HG03457 (cell line): ENCODE data around the gene PRDM16.
"Not testable (repeated sequence)": the region's sequence is repeated elsewhere in the genome, so short reads cannot be mapped to it uniquely, and the experiment has no call there.

Source experiments
- ATAC-seq: cut with Tn5 transposase; IDR thresholded peaks from one replicate; pipeline ENCODE4 v1.9.1; 2021; ENCODE audit warnings: moderate number of reproducible peaks; ENCODE audit not compliant: unreplicated experiment

The PRDM16 gene

GRCh38 chr1:3237570-3237969 is 168.6 kb downstream of the PRDM16 start:
- no peak for ATAC-seq

DNA sequence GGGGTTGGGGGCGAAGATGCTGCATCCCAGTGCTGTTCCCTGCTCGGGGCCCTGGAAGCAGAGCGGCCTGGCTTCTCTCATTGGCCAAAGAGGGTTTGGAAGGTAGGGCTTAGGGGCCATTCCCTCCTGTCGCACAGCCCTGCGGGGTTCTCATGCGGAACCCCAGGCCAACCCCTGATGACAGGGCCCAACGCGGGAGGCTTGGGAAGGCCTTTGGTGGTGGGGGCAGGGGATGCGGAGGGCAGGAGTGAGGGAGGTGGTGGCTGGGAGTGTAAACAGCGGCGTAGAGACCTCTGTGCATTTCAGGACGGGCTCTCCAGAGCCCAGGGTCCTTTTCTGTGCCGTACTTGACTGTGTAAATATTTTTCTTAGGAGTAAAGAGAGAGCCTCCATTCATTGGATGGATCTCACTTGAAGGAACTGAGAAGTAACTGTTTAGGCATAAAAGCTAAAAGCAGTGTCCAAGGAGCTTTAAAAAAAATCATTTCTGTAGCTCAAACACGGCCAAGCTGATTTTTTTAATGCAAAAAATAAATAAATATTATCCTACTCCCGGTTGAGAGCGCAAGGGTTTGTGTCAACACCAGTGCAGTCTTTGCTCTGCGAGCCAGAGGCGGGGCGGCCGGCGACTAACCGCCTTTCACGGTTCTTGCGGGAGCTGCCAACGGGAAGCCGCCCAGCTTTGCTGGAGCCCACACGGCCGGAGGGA is 169.1 kb downstream of the PRDM16 start:
- ATAC-seq, result no peak

DNA sequence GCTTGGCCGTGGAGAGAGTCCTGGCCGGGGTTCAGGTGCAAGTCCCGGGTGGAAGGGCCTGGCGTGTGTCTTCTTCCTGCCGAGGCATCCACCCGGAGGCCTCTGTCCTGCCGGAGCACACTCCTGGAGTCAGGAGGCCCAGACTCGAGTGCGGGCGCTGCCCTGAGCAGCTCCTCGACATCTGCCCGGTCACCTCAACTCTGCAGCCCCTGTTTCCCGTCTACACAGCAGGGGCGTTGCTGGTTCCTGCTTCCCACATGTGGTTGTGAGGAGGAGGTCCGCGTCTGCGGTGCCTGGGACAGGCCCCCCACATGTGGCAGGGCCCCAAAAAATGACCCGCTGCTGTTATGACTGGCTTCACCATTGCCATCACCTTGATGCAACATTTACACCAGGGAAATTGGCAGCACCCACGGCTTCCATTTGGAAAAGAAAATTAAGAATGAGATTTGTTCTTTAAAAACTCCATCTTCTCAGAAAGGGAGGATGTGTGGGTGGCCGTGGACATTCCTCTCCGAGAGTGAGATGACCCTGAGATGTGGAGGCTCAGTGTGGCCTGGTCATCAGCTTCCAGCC is 169.8 kb downstream of the PRDM16 start:
- no peak for ATAC-seq

DNA sequence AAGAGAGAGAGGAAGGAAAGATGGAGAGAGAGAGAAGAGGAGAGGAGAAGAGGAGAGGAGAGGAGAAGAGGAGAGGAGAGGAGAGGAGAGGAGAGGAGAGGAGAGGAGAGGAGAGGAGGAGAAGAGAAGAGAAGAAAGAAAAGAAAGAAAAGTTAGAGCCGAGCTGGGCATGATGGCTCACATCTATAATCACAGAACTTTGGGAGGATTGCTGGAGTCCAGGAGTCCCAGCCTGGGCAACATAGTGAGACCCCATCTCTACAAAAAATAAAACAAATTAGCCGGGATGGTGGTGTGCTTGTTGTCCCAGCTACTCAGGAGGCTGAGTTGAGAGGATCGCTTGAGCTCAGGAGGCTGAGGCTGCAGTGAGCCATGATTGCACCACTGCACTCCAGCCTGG is 171.0 kb downstream of the PRDM16 start:
- not testable (repeated sequence) for ATAC-seq

DNA sequence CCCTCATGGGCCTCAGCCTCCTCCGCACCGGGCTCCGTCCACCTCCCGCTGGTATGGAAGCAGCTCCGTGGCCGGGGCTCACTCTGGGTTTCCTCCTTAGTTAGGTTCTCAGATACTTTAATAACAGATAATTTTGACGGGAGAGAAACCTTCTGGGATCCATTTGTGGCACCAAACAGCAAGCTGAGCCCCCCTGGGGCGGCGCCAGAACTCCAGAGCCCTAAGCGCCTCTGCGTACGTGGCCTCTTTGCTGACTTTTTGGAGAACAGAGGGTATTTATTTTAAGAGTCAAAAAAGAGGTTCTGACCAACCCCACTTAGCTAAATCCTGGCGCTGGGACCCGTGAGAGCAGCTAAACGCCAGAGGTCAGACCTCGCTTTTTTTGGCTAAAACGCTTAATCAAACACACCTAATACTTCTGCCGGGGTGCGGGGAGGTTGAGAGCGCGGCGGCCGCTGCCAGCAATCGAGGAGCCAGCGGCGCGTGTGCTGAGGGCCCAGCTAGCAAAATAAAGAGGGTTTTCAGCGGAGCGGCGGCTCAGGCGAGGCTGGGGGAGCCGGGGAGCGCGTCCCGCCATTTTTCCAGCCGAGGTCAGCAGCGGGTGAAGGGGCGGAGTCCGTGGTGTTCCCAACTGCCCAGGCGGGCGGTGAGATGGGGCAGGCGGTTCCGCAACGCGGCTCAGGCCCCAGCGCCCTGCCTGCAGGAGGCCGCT is 171.7 kb downstream of the PRDM16 start:
- ATAC-seq, result no peak

GRCh38 chr1:3241236-3241550 is 172.2 kb downstream of the PRDM16 start:
- no peak for ATAC-seq

- ATAC-seq, result no peak
Observed at GRCh38 chr1:3241673-3242407, 172.8 kb downstream of the PRDM16 start.

DNA sequence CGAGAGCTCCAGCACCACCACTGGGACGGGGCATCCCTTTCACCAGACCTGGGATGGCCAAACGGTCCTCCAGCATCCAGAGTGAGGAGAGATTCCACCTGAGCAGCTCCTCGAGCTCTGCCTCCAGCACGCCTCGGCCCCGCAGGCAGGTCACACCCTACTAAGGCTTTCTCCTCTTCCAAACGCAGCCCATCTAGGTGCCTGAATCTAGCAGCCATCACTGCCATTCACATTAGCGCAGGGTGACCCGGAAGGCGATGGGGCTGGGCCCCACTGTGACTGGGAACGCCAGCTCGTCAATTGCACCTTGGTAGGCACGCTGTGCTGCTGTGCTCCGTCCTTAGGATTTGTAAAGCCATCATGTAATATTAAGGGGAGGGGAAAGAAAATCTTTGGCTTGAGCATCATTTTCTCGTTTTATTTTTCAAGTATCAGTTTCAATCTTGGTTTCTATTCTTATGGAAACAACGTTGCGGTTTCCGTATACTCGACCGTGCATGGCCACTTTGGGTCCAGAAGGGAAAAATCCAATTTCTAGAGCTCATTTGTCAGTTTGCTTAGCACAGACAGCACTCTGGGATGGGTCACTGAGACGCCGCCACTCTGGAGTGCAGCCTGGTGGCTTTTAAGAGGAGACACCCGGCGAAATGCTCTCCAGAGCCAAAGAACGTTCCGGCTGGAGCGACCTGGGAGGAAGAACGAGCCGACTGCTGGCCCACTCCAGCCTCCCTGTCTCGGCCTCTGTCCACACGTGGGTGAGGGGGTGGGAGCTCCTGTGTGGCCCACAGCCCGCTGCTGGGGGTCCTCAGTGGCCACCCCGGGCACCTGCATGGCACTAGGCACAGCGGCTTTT is 173.6 kb downstream of the PRDM16 start:
- no peak for ATAC-seq

DNA sequence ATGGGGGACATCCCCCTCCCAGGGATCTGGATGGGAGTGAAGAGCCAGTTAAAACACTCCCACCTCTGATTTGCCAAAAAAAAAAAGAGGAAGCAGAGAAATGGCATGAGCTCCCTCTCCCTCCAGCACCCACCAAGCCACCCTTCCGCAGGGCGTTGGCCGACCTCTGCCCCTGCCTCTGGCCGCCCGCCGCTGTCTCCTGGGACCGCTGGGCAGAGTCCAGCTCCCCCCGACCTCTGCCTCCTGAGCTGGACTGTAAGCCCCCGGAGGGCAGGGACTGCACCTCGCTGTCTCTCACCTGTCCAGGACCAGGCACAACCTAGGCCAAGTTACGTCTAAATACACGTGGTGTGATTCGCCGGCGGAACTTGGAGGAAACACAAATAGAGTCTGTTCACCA is 174.3 kb downstream of the PRDM16 start:
- no peak for ATAC-seq

GRCh38 chr1:3244025-3244926 is 175.3 kb downstream of the PRDM16 start:
- ATAC-seq, result no peak

DNA sequence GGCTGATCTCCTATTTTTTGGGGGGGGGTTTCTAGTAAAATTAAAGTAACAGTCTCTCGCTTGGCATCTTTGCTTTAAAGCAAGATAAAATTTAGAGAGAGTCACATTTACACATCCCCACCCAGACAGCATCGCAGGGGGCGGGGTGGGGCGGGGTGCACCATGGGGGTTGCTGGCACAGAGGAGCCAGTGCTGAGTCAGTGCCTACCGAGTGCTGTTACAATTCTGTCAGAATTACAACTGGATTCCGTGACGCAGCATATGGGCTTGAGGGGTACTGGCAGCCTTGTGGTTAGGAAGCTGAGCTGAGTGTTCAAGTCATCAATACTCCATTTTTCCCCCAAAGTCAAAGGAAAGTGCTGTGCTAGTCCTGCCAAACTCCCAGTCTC is 175.9 kb downstream of the PRDM16 start:
- ATAC-seq, result no peak

DNA sequence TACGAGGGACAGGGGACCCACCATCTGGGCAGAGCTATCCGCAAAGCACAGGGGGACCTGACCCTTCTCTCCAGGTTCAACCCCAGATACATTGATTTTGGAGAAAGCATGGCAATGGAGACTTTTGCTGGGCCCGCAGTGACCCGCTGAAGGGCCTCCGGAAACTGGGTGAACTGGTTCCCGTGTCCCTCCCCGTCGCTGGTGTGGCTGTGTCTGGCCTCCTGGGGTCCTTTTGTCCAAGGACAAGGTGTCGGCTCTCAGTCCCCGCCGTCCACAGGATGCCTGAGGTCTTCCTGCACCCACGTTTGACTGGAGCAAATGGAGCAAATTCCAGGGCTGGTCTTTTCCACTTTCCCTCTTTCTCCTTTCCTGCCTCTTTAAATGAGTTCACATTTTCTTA is 176.3 kb downstream of the PRDM16 start:
- no peak for ATAC-seq

GRCh38 chr1:3245768-3246167 is 176.8 kb downstream of the PRDM16 start:
- no peak for ATAC-seq

DNA sequence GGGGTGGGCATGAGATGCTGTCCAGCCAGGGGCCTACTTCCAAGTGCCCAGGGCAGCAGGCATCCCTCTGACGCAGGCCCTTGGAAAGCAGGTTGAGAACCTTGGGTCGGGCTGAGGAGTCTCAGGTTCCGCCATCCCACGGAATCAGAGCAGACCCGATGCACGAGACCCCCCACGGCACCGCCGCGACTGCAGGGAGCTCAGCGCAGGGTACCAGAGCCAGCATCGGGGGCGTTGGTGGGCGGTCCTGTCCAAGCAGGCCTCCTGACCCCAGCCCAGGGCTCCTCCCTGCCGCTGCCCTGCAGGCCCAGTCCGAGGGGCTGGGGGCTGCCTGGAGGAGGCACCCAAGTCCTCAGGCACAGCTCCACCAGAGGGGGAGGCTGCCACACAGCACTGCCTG is 177.2 kb downstream of the PRDM16 start:
- no peak for ATAC-seq

DNA sequence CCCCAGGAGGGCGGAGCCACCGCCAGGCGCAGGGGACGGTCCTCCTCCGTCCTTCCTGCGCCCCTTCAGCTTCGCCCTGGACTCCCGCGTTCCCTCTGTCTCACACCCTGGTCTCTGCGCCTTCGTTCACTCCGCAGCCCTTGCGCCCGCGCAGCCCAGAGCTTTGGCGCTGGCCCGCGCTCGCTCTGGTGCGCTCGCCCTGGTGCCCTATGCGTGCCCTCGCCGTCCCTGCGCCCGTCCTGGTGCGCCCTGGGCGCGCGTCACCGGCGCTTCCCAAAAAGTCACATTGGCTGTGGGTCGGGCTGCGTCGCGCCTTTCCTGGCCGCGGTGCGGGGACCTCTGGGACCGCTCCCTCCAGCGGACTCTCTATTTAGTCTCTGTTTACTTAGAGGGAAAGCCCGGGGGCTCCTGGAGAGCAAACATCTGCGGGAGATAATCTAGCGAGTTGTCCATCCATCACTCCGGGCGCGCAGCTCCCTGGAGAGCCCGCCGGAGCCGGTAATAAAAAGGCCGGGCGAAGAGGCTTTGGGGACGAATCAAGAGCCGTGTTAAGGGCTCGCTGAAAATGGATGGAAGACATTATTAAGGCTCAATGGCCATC is 178.6 kb downstream of the PRDM16 start:
- no peak for ATAC-seq

GRCh38 chr1:3248155-3249141 is 179.4 kb downstream of the PRDM16 start:
- ATAC-seq, result no peak

GRCh38 chr1:3249231-3249630 is 180.2 kb downstream of the PRDM16 start:
- no peak for ATAC-seq
